K562 (cell line): ENCODE data around the gene EFHB. TPM values are rescaled to one million over a fixed set of nuclear protein-coding genes. Genes with fewer than 3 reads are reported as not detected.
"Not testable (repeated sequence)": the region's sequence is repeated elsewhere in the genome, so short reads cannot be mapped to it uniquely, and the experiment has no call there.

ENCODE experiments used
- ATAC-seq: fragments of 200-7000 bp; cut with Tn5 transposase; 3 replicates; pipeline ENCODE4 v1.9.1; 2020; ENCODE audit warnings: moderate library complexity
- BruUV-seq: library from RNA; stranded (reverse); fragments of 400-500 nt; replicated peaks from 2 replicates; lab custom pipeline; 2021; lab: Mats Ljungman, UMichigan
- CTCF ChIA-PET: fragments of 300-600 bp; formaldehyde crosslinking; extraction: SDS; loops from one replicate; lab custom pipeline; 2021; ENCODE audit warnings: low intra/inter-chr PET ratio; lab: Yijun Ruan, JAX
- POLR2A ChIA-PET: fragments of 300-600, 350-650 bp; sonication (Branson Sonifier 250); formaldehyde crosslinking; extraction: SDS; loops from one replicate; lab custom pipeline; 2021; ENCODE audit warnings: antibody characterized with exemption, inconsistent platforms; lab: Yijun Ruan, JAX
- DNase-seq, 4 experiments: peaks; one replicate each; pipeline versions ENCODE4 v3.0.0 to v3.0.0-alpha.2; 2011 to 2018; ENCODE audit warnings: low spot score in 3 of 4, mixed read lengths in 3 of 4; ENCODE audit errors: extremely low read depth in 1 of 4
- FAIRE-seq: peaks from 2 replicates; lab custom pipeline; 2011; peaks lifted over from hg19 to GRCh38; lab: Jason Lieb, UNC
- H2AFZ ChIP-seq: 2 replicates; pipeline ENCODE4 v1.6.0; 2011; ENCODE audit warnings: low read depth, low read length, control low read depth, inconsistent platforms
- H3K27ac ChIP-seq: fragments of 200-600 bp; 3 replicates; pipeline ENCODE4 v1.8.0; 2011; ENCODE audit warnings: low read depth, mild to moderate bottlenecking, control low read depth, inconsistent platforms, low read length, moderate library complexity, mixed read lengths; ENCODE audit errors: extremely low read depth
- H3K27me3 ChIP-seq, 2 experiments: fragments of 300-600 bp in 1 of 2; 2 replicates in 1 of 2; 3 replicates in 1 of 2; pipeline versions ENCODE4 v1.6.0 to v1.8.0; 2011; ENCODE audit warnings: inconsistent platforms in 2 of 2, low read length in 2 of 2, mild to moderate bottlenecking in 1 of 2, mixed read lengths in 1 of 2, moderate library complexity in 1 of 2; ENCODE audit not compliant: control insufficient read depth in 2 of 2, insufficient read depth in 2 of 2
- H3K36me3 ChIP-seq: fragments of 300-600 bp; 3 replicates; pipeline ENCODE4 v1.8.0; 2011; ENCODE audit warnings: mild to moderate bottlenecking, low read length, inconsistent platforms; ENCODE audit not compliant: control insufficient read depth, insufficient read depth
- H3K4me1 ChIP-seq, 2 experiments: fragments of 200-600 bp in 1 of 2; replicated peaks in 1 of 2; 2 replicates in 1 of 2; 3 replicates in 1 of 2; pipeline versions ENCODE4 v1.5.1 to v1.8.0; 2011; ENCODE audit warnings: inconsistent platforms in 2 of 2, low read length in 2 of 2, mild to moderate bottlenecking in 1 of 2, mixed read lengths in 1 of 2, moderate library complexity in 1 of 2; ENCODE audit not compliant: control insufficient read depth in 2 of 2, insufficient read depth in 2 of 2
- H3K4me2 ChIP-seq: 2 replicates; pipeline ENCODE4 v1.6.1; 2011; ENCODE audit warnings: low read length, control low read depth, inconsistent platforms, mixed read lengths; ENCODE audit not compliant: insufficient read depth
- H3K4me3 ChIP-seq: fragments of 200-600 bp; sonication (generic), shearing (Covaris generic); 2 replicates; pipeline ENCODE4 v1.5.1; 2016; ENCODE audit warnings: control low read depth, inconsistent platforms
- H3K79me2 ChIP-seq: fragments of 200-600 bp; 3 replicates; pipeline ENCODE4 v1.8.0; 2011; ENCODE audit warnings: low read length, inconsistent platforms; ENCODE audit not compliant: control insufficient read depth, insufficient read depth
- H3K9ac ChIP-seq, 2 experiments: 2 replicates each; pipeline versions ENCODE4 v1.6.0 to v1.6.1; 2011; ENCODE audit warnings: low read depth in 2 of 2, low read length in 2 of 2, control low read depth in 1 of 2, inconsistent platforms in 1 of 2, mild to moderate bottlenecking in 1 of 2, mixed read lengths in 1 of 2; ENCODE audit not compliant: insufficient read depth in 1 of 2
- H3K9me1 ChIP-seq: one replicate; pipeline ENCODE4 v1.6.0; 2011; ENCODE audit warnings: inconsistent platforms, mild to moderate bottlenecking, low read length, moderate library complexity; ENCODE audit not compliant: control insufficient read depth, insufficient read depth
- H3K9me3 ChIP-seq: replicated peaks from 2 replicates; pipeline ENCODE4 v1.5.1; 2011; ENCODE audit warnings: low read depth, low read length, inconsistent platforms; ENCODE audit not compliant: control insufficient read depth, insufficient read depth
- H4K20me1 ChIP-seq: replicated peaks from 2 replicates; pipeline ENCODE4 v1.6.1; 2011; ENCODE audit warnings: low read length, inconsistent platforms, mixed read lengths; ENCODE audit not compliant: control insufficient read depth, insufficient read depth
- ATF1 ChIP-seq, 2 experiments: fragments of 450-650 bp in 1 of 2; IDR thresholded peaks; 2 replicates each; pipeline ENCODE4 v1.6.1; 2016; ENCODE audit warnings: missing compliant biosample characterization in 1 of 2, missing genetic modification characterization in 1 of 2
- ATF3 ChIP-seq, 2 experiments: fragments of 450-650 bp in 1 of 2; sonication (generic) in 1 of 2; formaldehyde crosslinking in 1 of 2; IDR thresholded peaks in 1 of 2; conservative IDR thresholded peaks in 1 of 2; 2 replicates each; pipeline versions ENCODE4 v1.6.1 to v1.8.1; 2016 to 2023; ENCODE audit warnings: mild to moderate bottlenecking in 2 of 2, moderate library complexity in 2 of 2, inconsistent platforms in 1 of 2, missing genetic modification reagents in 1 of 2
- ATF7 ChIP-seq: fragments of 450-650 bp; IDR thresholded peaks from 2 replicates; pipeline ENCODE4 v1.7.1; 2014; ENCODE audit warnings: mild to moderate bottlenecking, moderate library complexity
- CREM ChIP-seq: IDR thresholded peaks from 2 replicates; pipeline ENCODE4 v1.6.1; 2014; ENCODE audit warnings: antibody characterized with exemption, low read depth
- WGBS: fragments of 100-300 bp; shearing (Covaris generic); methylation state at CpG from one replicate; pipeline ENCODE4 v1.1.6; 2016; ENCODE audit warnings: low coverage, mixed read lengths; ENCODE audit not compliant: insufficient coverage; ENCODE audit errors: missing lambda C conversion rate; 5-methylcytosine and 5-hydroxymethylcytosine counted together
- in situ Hi-C: fragments of 300-500 bp; cut with MboI; formaldehyde crosslinking; loops from 4 replicates; pipeline ENCODE4 v1.15.0; 2018; ENCODE audit warnings: inconsistent platforms, mixed read lengths
- intact Hi-C: fragments of 100-400 bp; cut with micrococcal nuclease; formaldehyde crosslinking; loops from 2 replicates; pipeline ENCODE4 v1.14.2; 2022
- polyA plus RNA-seq, 8 experiments: library from polyadenylated mRNA; depleted of rRNA in 4 of 8; stranded (reverse) in 5 of 8; unstranded in 3 of 8; fragments of >200 nt; fragmentation: Nextera tagmentation in 2 of 8; fragmentation: Illumina TruSeq in 1 of 8; extraction: Ambion mirVana in 2 of 8; extraction: Trizol in 1 of 8; gene quantifications; 2 replicates each; pipeline versions ENCODE4 v1.2.1 to v1.2.3, GENCODE V29; 2011 to 2014; ENCODE audit warnings: inconsistent platforms in 1 of 8, missing spikeins in 1 of 8
- total RNA-seq, 7 experiments: library from RNA; depleted of rRNA in 6 of 7; stranded (reverse); fragments of >200 nt in 6 of 7; fragmentation: Illumina TruSeq in 2 of 7; extraction: Trizol in 2 of 7; gene quantifications; 2 replicates each; pipeline versions ENCODE4 v1.2.1 to v1.2.3, GENCODE V29; 2011 to 2021; ENCODE audit warnings: low replicate concordance in 1 of 7

EFHB gene
- total and polyA plus RNA-seq, 9 of the 15 experiments (the other 6 are each of a cell fraction or from before 2014, with no cell fraction given), result 1.5 to 4.0 (median 1.8) TPM

DNA sequence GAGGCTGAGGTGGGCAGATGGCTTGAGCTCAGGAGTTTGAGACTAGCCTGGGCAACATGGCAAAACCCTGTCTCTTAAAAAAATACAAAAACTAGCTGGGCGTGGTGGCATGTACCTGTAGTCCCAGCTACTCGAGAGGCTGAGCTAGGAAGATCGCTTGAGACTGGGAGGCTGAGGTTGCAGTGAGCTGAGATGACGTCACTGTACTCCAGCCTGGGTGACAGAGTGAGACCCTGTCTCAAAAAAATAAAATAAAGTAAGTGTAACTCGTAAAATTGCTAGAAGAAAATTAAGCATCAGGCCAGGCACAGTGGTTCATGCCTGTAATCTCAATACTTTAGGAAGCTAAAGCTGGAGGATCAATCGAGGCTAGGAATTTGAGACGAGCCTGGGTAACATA is 34.2 kb downstream of the EFHB start:
- H3K27ac ChIP-seq; H4K20me1 ChIP-seq; in situ Hi-C loops; H3K4me3 ChIP-seq; H3K27me3 ChIP-seq; BruUV-seq; H3K79me2 ChIP-seq; CTCF ChIA-PET; FAIRE-seq; H3K9me3 ChIP-seq; H3K9me1 ChIP-seq; H3K9ac ChIP-seq; H3K4me1 ChIP-seq; H3K36me3 ChIP-seq; DNase-seq; H3K4me2 ChIP-seq; H2AFZ ChIP-seq; TF ChIP-seq ATF3 (CRISPR knock-in tag; conservative IDR thresholded peaks at IDR 0.05); ATF1 (CRISPR knock-in tag; IDR thresholded peaks at IDR 0.05): not testable (repeated sequence)
- peak; percentile 40; the same call in 1 of the 3 replicates for ATAC-seq
- POLR2A ChIA-PET, result interaction anchor here (3.0 kb wide), 1 partner anchor 11 kb away, joined by 12 read pairs; no protein-coding TSS in a partner anchor
- TF ChIP-seq ATF3 (IDR thresholded peaks at IDR 0.05) (peak; percentile 85), CREM (0 out of 2 replicates have a peak, but pooled peaks have one; percentile 16), ATF7 (peak; percentile 82; the same call in 1 of the 2 replicates), ATF1 (tag; IDR thresholded peaks at IDR 0.05) (0 out of 2 replicates have a peak, but pooled peaks have one; percentile 24)
- 35% methylated on average over 7 of the region's 7 CpGs for WGBS
- intact Hi-C loops, result loop anchor here (5.0 kb wide), 1 partner anchor 47 kb away; the partner anchor contains the start of gene RAB5A
